Spleen (tissue), 7 donors: Measurements from ENCODE around the gene ADAMTSL1.

Source experiments
- CTCF ChIP-seq, 11 experiments: fragments of 200-600 bp in 7 of 11; fragments of 450-650 bp in 4 of 11; sonication (generic) in 4 of 11; IDR thresholded peaks in 8 of 11; conservative IDR thresholded peaks in 3 of 11; 1 replicate in 7 of 11; 2 replicates in 4 of 11; pipeline versions ENCODE4 v1.4.0 to v1.8.0; 2016 to 2021; ENCODE audit warnings: antibody characterized with exemption in 11 of 11, inconsistent platforms in 4 of 11, mild to moderate bottlenecking in 1 of 11
- POLR2A ChIP-seq, 3 donors: fragments of 450-650 bp; IDR thresholded peaks; one replicate each; pipeline ENCODE4 v1.5.1; 2017; ENCODE audit warnings: antibody characterized with exemption in 3 of 3, mild to moderate bottlenecking in 1 of 3
- POLR2AphosphoS5 ChIP-seq, 3 donors: sonication (generic); formaldehyde crosslinking; IDR thresholded peaks; one replicate each; pipeline ENCODE4 v1.5.1; 2017; ENCODE audit warnings: antibody characterized with exemption in 3 of 3
- donor health status: DM: no; HTN: no; CAD: no; lungs with moderate emphysema.
- donor health status: DM: no; HTN: no; CAD: no.
- donor health status: DM: no; HTN: no; CAD: no.

GRCh38 chr9:18472841-18473251, 1.1 kb upstream of the ADAMTSL1 start:
- TF ChIP-seq CTCF (IDR thresholded peaks at IDR 0.05 in 8 of 11, conservative IDR thresholded peaks at IDR 0.05 in 3 of 11) = no peak
- no peak for TF ChIP-seq POLR2A (IDR thresholded peaks at IDR 0.05)
- TF ChIP-seq POLR2AphosphoS5 (IDR thresholded peaks at IDR 0.05) = no peak
